HG03432 (cell line): ENCODE data around the gene C1orf50.
"Not testable (repeated sequence)": the region's sequence is repeated elsewhere in the genome, so short reads cannot be mapped to it uniquely, and the experiment has no call there.

Source experiments
- ATAC-seq: cut with Tn5 transposase; IDR thresholded peaks from one replicate; pipeline ENCODE4 v1.9.1; 2021; ENCODE audit warnings: mild to moderate bottlenecking, moderate library complexity; ENCODE audit not compliant: unreplicated experiment

C1orf50 gene

DNA sequence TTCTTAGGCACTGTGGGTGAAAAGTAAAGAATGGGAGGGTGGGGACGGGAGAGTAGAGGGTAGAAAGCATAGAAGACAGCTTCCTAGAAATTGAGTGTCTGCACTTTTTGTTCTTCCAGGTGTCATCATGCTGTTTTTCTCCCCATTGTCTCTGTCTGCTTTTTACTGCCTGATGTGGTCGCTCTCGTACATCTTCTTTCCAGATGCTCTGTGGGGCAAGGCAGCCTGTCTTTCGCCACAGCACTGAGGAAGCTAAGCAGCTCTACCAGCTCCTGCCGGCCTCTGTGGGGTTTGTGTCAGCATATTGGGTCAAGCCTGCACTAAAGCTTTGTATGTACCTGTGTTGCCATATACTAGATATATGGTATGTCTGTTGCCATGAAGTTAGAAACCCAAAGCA, 30.9 kb downstream of the C1orf50 start:
- no peak for ATAC-seq

DNA sequence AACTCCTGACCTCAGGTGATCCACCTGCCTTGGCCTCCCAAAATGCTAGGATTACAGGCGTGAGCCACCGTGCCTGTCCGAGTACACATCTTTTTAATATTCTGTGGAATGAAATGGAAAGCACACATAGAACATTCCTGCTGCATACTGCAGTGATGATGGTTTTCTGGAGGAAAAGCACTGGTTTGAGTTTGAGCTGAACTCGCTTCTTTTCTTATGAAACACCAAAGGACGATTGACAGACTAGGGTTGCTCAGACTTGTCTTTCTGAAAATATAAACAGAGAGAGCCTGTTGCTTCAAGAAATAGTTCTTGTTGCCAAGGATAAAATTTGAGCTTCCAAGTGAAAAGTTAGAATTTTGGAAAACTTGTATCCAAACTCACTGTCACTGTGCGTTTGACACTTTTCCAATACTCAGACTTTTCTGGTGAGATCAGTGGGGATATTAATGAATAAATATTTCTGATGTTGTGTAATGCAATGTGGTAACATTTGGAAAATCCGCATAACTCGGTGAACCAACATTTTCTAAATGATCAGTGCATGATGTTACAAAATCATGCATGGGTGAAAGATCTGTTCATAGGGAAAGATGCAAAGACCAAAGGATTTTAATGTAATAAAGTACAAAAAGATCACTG, 34.9 kb downstream of the C1orf50 start:
- ATAC-seq: no peak

DNA sequence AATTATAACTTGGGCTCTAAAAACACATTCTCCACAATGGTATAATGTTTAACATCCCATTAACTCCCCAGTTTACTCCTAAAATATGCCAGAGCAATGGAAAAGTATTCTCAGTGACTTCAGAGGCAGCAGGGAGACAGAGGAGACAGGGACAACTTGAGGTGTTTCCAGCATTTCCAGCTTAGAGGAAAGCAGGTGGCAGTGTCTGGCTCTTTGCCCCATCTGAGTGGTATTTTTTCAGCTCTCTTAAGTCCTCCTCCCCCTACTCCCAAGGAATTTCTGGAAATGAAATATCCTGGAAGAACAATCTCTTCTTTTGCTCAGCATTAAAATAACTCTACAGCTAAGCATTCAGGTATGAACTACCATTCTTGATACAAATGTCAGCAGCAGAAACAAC, 39.1 kb downstream of the C1orf50 start:
- ATAC-seq: no peak

DNA sequence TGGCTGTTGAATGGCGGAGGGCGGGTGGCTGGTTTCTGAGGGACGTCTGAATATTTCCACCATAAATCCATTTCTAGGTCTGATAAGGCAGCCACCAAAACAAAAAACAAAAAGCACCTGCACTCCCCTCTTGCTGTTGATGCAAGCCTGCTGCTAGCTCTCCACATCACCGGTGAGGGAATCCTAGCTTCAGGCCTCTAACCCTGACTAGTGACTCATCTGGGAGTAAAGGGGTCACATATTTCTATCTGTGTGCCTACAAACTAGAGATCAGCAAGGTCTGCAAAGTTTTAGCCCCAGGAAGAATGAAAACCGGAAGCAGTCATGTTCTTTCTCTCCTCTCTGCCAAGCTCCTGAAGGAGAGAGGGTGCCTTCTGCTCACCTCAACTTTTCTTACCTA, 39.5 kb downstream of the C1orf50 start:
- no peak for ATAC-seq

DNA sequence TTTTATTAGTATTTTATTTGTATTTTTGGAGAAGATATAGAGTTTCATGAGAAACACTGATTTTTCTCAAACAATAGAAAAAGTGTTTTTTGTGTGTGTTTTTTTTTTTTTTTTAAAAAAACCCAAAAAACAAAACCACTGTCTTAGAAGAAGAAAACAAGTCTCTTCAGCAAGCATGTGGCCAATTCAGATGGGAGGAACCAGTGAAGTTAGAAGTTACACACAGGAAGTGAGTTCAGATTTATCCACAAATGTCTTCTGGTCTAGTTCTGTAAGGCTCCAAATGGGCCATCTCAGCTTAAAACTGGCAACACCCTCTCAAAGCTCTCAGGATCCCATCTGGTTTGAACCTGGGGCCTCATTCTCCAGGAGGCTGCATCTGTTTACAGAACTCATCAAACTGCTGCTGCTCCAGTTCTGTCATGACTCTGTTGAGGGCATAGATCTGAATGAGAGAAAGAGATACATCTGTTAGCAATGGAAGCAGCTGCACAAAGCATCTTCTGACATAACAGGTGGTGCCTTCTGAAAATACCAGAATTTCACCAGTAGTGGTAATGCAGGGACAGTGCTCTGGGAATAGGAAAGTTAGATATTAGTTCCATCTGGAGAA, 40.1 kb downstream of the C1orf50 start:
- no peak for ATAC-seq

DNA sequence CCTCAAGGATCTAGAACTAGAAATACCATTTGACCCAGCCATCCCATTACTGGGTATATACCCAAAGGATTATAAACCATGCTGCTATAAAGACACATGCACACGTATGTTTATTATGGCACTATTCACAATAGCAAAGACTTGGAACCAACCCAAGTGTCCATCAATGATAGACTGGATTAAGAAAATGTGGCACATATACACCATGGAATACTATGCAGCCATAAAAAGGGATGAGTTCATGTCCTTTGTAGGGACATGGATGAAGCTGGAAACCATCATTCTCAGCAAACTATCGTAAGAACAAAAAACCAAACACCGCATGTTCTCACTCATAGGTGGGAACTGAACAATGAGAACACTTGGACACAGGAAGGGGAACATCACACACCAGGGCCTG, 47.8 kb downstream of the C1orf50 start:
- not testable (repeated sequence) for ATAC-seq

DNA sequence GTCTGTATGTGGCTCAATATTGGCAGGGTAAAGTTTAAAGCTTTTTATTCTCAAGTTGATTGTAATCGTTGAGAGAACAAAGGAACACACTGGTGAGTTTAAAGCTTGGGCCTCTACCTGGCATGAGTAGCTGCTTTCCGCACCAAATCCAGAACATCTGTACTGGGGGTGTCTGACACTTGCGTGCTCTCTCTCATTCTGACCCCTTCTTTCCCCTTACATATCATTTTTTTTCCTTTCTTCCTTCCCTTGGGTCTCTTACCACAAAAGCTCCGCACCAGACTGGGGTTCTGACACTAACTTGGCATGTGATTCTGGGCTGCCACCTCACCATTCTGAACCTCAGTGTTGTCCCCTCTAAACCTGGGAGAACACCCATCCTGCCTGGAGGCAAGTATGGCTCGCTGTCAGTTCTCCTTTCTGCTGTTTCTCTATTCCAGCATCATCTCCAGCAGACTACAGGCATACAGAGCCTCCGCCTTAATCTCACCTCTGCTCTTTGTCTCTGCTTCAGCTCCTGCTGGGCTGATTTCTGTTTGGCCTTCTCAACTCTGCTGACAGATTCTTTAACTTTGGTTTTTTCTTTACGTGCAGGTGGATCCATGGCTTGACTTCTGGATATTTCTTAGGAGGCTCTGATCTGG, 49.0 kb downstream of the C1orf50 start:
- ATAC-seq: peak; percentile 3

DNA sequence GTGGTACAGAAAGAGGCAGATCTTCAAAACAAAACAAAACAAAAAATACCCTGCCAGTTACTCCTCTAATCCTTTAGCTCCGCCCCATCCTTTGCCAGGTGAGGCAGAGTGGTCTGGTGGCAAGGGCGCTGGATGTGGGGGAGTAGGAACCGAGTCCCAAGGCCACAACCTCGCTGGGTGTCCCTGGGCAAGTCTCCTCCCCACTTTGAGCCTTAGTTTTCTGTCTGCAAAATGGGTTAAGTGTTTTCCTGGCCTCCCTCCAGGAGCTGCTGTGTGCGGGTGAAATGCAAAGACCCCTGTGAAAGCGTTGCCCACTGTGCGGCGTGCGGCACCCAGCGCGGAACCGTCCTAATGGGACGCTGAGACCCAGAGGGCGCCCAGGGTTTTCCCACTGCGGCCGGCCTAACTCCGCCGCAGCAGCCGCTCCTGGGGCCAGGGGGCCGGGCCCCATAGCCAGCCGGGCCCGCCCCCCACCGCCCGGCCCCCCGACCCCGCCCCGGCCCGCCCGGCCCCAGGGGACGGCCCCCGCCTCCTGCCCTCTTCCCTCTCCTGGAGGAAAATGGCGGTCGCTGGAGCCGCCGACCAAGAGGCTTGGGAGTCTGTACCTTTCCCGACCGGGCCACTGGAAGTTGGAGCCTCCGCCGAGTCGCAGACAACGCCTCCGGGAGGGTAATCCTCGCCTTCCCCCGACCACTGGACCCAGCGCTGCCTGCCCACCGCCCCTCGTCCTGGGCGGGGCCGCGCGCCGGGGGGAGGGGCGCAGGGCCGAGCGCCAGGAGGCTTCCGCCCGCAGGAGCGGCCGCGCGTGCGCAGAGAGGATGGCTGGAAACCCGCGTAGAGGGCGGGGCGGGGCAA, 49.8 kb downstream of the C1orf50 start, which contains the start of the genes ERMAP and SVBP:
Gene ERMAP, plus strand, starts transcription at position 538 of the 855 bp plus-strand sequence. CDS start 13,327 bp downstream, outside the sequence.
Gene SVBP, minus strand, starts transcription at position 813 of the 855 bp plus-strand sequence. CDS start 853 bp downstream, outside the sequence.
- ATAC-seq: peak; percentile 87

DNA sequence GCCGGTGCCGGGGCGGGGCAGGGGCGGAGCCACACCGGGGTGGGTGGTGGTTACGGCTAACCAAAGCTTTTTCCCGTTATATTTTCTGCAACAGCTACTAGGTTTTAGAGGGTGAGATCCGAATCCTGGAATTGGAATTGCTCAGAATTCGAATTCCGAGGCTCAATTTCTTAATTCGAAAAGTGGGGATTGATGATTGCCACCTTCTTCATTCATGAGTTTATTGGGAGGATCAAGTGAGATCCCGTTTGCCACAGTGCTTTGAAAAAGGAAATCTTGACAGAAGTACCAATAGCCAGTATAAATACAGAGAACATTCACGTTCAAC, 50.4 kb downstream of the C1orf50 start:
- no peak for ATAC-seq

DNA sequence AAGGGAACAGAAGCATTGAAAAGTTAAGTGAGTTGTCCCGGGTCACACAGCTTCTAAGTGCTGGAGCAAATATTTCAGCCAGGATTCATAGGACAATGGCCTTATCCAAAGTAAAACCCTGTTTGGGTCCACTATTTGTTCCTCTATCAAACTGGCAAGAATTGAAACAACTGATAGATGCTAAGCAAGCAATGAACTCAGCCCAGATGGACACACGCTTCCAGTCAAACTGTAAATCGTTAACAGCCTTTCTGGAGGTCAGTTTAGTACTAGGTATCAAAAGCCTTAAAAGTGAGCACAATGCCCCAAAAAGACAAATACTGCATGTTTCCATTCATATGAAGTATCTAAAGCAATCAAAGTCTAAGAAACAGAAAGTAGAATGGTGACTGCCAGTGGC, 50.9 kb downstream of the C1orf50 start:
- ATAC-seq: no peak

DNA sequence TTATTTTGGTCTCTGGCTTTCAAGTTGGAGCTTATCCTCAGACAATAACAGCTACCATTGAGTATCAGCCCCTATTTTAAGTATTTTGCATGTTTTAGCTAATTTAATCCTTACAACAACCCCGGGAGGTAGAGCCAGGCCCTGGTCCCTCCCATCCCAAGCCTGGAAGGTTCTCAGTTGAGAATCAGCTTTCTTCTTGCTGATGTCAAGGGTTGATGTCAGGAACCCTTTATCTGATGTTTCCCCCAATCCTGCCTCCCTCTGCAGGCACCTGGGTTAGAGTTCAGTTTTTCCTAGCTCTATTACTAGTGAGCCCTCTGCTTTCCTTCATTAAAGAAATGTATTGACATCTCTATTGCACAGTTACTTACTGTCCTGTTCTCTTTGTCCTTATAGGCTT, 53.8 kb downstream of the C1orf50 start:
- no peak for ATAC-seq

DNA sequence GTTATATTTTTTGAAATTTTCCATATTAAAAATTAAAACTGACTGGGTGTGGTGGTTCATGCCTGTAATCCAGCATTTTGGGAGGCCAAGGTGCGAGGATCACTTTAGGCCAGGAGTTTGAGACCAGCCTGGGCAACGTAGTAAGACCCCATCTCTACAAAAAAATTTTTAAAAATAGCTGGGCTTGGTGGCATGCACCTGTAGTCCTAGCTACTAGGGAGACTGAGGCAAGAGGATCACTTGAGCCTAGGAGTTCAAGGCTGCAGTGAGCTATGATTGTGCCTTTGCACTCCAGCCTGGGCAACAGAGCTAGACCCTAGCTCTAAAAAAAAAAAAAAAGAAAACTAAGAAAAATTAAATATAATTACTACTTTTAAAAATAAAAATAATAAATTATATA, 54.6 kb downstream of the C1orf50 start:
- ATAC-seq: no peak

DNA sequence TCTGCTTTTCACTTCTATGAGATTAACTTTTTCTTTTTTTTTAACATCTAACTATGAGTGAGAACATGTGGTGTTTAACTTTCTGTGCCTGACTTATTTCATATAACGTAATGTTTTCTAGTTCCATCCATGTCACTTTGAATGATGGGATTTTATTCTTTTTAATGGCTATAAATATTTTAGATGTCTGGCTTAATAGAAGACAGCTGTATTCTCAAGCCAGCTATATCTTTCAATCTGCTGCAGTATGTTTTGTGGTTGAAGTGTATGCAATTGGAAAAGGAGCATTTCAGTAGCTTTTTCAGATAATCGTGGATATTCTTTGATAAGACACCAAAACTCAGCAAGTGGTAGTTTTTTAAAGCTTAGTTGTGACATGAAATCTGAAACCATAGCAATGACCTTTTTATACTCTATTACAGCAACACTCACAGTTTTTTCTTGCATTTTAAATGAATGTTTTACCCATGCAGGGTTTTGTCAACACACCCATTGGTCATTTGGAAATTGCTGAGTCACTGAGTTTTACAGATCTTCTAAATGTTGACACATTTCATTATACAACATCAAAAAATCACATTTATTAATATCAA, 55.8 kb downstream of the C1orf50 start:
- ATAC-seq: no peak

DNA sequence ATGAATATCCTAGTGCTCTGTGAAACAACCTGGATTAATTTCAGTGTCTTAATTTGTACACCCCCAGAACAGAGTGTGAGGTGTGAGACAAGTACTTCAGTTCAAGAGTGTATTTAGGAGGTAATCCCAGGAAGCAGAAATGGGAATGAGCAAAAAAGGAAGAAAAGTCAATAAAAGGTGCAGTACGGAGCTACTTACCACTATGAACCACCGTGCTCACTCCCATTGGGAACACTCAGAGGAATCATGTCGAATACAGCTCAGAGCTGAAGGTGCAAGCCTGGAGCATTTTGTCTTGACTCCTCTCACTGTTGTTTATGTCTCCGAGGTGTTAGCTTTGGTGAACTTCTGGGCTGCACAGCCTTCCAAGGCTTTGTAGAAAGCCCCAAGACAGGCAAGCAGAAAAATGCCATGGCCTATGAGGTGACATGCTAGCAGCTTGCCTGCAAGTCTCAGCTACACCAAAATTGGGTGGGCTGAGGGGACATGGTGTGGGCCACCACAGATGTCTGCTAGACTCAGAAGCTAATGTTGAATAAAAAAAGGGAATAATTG, 57.5 kb downstream of the C1orf50 start:
- no peak for ATAC-seq

DNA sequence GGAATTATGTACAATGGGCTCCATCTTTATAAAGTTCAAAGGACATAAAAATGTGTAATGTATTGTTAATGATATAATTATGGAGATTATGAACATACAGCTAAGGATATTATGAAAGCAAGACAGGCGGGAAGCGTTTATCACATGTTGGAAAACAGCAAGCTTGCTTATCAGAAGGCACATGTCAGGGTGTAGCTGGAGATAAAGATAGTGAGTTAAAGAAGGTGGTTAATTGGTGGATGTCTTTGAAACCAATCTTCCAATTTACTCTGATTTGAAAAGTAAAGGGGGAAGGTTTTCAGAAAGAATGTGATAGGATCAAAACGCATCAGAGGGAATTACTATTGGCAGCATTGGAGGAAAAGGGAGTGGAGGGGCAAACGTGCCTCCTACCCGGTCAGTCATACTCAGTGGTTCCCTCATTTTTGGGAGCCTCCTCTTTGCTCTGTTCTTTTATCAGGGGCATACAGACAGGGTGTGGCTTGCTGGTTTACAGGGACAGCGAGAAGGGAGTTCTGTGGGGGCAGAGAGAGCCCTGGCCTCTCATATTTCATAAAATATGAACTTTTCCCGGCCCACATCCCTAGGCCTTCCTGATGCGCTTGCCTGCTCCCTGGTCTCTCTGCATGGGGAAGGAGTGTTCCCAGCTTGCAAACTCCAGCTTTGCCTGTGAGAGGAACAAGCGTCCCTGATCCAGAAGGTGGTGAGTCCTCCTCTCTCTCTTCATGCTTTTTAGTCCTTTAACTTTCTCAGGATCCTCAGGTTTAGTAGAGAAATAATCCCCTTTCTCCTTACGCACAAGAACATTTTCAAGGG, 58.2 kb downstream of the C1orf50 start:
- ATAC-seq: no peak
